T47D (cell line): ENCODE results near the gene RMI2.
"Not testable (repeated sequence)": the region's sequence is repeated elsewhere in the genome, so short reads cannot be mapped to it uniquely, and the experiment has no call there.

Experiments
- DNase-seq, 2 experiments: peaks; one replicate each; pipeline versions ENCODE4 v3.0.0 to v3.0.0-alpha.2; 2011 to 2012; ENCODE audit warnings: low read depth in 1 of 2, low spot score in 1 of 2
- JUND ChIP-seq: IDR thresholded peaks from 2 replicates; pipeline ENCODE4 v1.6.1; 2012; ENCODE audit warnings: low read depth
- in situ Hi-C: cut with HindIII; loops from 2 replicates; pipeline ENCODE4 v1.10.0; 2016; ENCODE audit warnings: low sequenced_read_pairs, low pct_unique_long_range_greater_than_20kb

The RMI2 gene

DNA sequence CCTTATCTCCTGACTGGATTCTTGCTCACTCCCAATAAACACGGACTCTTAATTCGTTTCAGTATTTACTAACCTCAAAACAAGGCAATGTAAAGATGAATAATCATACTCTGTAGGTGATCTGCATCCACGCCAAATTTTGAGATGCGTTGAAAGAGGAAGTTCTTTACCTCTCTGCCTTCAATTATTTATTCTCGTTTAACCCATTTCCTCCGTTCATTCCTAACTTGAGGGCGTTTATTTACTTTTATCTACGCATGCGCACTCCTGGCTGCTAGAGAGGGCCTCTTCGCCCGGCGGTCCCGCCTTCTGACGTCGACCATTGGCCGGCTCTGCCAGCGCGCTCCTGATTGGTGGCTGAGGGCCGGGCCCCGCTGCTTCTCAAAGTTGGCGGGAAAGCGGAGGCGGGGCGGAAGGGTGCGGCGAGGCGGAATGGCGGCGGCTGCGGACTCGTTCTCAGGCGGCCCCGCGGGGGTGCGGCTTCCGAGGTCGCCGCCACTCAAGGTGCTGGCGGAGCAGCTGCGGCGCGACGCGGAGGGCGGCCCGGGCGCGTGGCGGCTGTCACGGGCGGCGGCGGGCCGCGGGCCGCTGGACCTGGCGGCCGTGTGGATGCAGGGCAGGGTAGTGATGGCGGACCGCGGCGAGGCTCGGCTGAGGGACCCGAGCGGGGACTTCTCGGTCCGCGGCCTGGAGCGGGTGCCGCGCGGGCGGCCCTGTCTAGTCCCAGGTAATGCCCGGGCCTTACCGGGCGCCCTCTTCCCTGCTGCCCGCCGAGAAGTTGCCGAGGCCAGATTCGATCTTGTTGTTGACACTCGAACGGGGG lies at the start of gene RMI2:
Gene RMI2, plus strand, starts transcription at position 420 of the 823 bp plus-strand sequence. Its CDS starts 13 bp downstream, at position 433.
- no peak for TF ChIP-seq JUND
- in situ Hi-C loops, result no loop called here
- DNase-seq, result peak; percentile 97 to 100

DNA sequence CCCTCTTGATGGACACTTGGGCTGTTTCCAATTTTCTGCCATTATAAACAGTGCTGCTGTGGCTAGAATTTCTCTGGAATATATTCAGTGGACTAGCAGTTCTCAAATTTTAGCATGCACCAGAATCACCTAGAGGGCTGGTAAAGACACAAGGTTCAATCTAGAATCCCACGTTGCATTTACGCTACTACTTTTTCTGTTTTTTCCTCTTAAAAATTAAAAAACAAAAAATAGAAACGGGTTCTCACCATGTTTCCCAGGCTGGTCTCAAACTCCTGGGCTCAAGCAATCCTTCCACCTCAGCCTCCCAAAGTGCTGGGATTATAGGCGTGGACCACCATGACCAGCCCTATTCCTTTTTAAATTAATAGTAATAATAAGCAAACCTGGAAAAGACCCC lies 49.6 kb upstream of the RMI2 start:
- in situ Hi-C loops, result no loop called here
- TF ChIP-seq JUND, result no peak
- no peak for DNase-seq

DNA sequence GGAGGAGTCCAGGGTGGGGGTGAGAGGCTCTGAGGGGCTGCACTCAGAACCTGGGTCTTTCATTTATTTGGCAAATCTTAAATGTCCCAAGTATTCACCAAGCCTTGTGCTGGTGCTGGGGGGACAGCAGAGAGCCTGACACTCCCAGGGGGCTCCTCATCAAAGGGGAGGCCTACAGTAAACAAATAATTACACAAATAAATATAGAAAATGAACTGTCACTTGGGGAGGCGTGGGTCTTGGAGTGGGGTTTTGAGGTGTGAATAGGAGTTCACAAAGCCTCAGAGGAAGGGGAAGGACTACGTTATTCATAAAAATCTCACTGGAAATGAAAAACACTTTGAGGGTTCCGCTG lies 48.9 kb upstream of the RMI2 start:
- in situ Hi-C loops, result no loop called here
- TF ChIP-seq JUND, result no peak
- DNase-seq, result no peak

GRCh38 chr16:11296706-11297491 lies 48.4 kb upstream of the RMI2 start:
- in situ Hi-C loops, result no loop called here
- no peak for TF ChIP-seq JUND
- DNase-seq, result peak in 1 of 2 experiments; percentile 35

- in situ Hi-C loops, result no loop called here
- no peak for TF ChIP-seq JUND
Measured at GRCh38 chr16:11297492-11298142, 47.6 kb upstream of the RMI2 start.

DNA sequence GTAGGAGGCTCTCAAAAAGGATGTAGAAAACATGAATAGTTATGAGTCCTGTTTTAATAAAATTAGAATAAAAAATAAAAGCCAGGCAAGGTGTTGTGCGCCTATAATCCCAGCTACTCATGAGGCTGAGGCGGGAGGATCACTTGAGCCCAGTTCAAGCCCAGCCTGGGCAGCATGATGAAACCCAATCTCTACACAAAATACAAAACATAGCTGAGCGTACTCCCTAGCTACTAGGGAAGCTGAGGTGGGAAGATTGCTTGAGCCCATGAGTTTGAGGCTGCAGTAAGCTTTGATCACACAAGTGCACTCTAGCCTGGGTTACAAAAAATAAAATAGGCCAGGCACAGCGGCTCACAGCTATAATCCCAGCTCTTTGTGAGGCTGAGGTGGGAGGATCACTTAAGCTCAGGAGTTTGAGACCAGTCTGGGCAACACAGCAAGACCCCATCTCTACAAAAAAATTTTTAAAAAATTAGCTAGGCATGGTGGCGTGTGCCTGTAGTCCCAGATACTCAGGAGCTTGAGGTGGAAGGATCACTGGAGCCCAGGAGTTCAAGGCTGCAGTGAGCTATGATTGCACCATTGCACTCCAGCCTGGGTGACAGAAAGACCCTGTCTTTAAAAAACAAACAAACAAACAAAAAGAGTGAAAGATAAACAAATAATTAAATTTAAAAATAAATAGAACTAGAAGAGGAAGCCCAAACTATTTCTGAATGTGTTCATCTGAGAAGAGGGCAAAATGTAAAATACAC lies 46.9 kb upstream of the RMI2 start:
- TF ChIP-seq JUND, result no peak
- in situ Hi-C loops, result no loop called here
- no peak for DNase-seq

More at GRCh38 chr16:11297492-11298142, 47.6 kb upstream of the RMI2 start:
- DNase-seq, result peak in 1 of 2 experiments; percentile 67

- in situ Hi-C loops, DNase-seq: not testable (repeated sequence)
Measured at GRCh38 chr16:11298950-11299547, 46.2 kb upstream of the RMI2 start.

- no peak for TF ChIP-seq JUND
- in situ Hi-C loops, result no loop called here
- no peak for DNase-seq
Measured at GRCh38 chr16:11299865-11300559, 45.2 kb upstream of the RMI2 start.

GRCh38 chr16:11300560-11300892 lies 44.7 kb upstream of the RMI2 start:
- in situ Hi-C loops, result no loop called here
- no peak for DNase-seq
- no peak for TF ChIP-seq JUND

- TF ChIP-seq JUND, result no peak
- DNase-seq, result no peak
- in situ Hi-C loops, result no loop called here
Measured at GRCh38 chr16:11301645-11302501, 43.4 kb upstream of the RMI2 start.

GRCh38 chr16:11302977-11303376 lies 42.3 kb upstream of the RMI2 start:
- DNase-seq, result peak in 1 of 2 experiments; percentile 36
- in situ Hi-C loops, result no loop called here
- TF ChIP-seq JUND, result no peak
